ENCODE data around the gene PKD1. TPM values are rescaled to one million over a fixed set of nuclear protein-coding genes. Genes with fewer than 3 reads are reported as not detected.

The PKD1 gene
- total RNA-seq, 4 donors from 2014 or later = 207 to 542 (median 381) TPM

GRCh38 chr16:2082983-2083364 lies 52.7 kb downstream of the PKD1 start:
- TF ChIP-seq EP300 (IDR thresholded peaks at IDR 0.05) (no peak), POLR2A (IDR thresholded peaks at IDR 0.05) (no peak), CTCF (IDR thresholded peaks at IDR 0.05) (no peak)

GRCh38 chr16:2082171-2082982 lies 53.3 kb downstream of the PKD1 start:
- Histone ChIP-seq H3K4me1 (peaks cover 0 to 16% (median 0%) of the 10 kb centered on the region in 4 donors), H3K9me3 (no peaks in the 10 kb centered on the region), H3K4me3 (no peak overlapping the region), H3K36me3 (peaks cover 0 to 100% (median 0%) of the 10 kb centered on the region in 3 donors), H3K27ac (peak overlapping the region in 2 of 4 donors; percentile 7 to 64), H3K27me3 (no peaks in the 10 kb centered on the region)
- DNase-seq (ENCODE audit: low spot score in 2 of 2) = no peak
- TF ChIP-seq CTCF (IDR thresholded peaks at IDR 0.05) = no peak
- no peak for TF ChIP-seq POLR2A (IDR thresholded peaks at IDR 0.05)
- no peak for TF ChIP-seq EP300 (IDR thresholded peaks at IDR 0.05)
- WGBS, 2 donors = 78 to 84% methylated on average over 21 to 31 of the region's 32 CpGs

More at GRCh38 chr16:2082983-2083364, 52.7 kb downstream of the PKD1 start:
- WGBS, 2 donors = 75 to 83% methylated on average over 13 to 14 of the region's 16 CpGs
- Histone ChIP-seq H3K9me3 (no peaks in the 10 kb centered on the region), H3K4me3 (no peak overlapping the region), H3K27ac (peak overlapping the region in 1 of 4 donors; percentile 64), H3K27me3 (no peaks in the 10 kb centered on the region), H3K36me3 (peaks cover 0 to 100% (median 0%) of the 10 kb centered on the region in 3 donors), H3K4me1 (peaks cover 0 to 16% (median 0%) of the 10 kb centered on the region in 4 donors)
- DNase-seq (ENCODE audit: low spot score in 2 of 2) = no peak

DNA sequence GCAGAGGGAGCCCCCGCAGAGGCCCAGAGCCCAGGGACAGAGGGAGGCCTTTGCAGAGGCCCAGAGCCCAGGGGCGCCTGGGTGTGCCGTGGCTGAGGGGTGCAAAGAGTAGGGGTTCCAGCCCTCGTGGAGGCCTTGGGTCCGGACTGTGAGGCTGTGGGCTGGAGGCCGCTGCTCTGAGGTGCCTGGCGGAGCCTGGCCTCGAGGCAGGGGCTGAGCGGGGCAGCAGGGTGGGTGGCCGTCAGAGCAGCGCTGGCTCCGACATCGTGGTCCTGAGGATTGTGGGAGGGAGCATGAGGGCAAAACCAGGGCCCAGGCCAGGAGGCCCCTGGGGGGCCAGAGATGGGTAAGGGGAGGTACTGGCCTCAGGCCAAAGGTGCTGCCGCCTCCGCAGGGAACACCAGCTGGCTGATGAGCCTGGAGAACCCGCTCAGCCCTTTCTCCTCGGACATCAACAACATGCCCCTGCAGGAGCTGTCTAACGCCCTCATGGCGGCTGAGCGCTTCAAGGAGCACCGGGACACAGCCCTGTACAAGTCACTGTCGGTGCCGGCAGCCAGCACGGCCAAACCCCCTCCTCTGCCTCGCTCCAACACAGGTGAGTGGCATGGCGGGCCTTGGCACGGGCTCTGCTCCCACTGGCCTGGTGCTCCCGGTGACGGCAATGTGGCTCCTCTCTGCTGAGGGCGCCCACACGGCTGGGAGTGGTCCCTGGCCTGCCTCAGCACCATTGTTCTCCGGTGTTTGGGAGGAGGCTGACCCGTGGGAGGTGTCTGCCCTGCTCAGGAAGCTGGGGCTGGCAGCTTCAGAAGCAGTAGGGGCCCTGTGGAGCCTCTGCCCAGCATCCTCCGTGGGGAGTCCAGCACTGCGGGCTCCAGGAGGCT lies 54.3 kb downstream of the PKD1 start:
- Histone ChIP-seq H3K36me3 (peaks cover 0 to 100% (median 0%) of the 10 kb centered on the region in 3 donors), H3K9me3 (no peaks in the 10 kb centered on the region), H3K27me3 (no peaks in the 10 kb centered on the region), H3K4me1 (peaks cover 0 to 16% (median 0%) of the 10 kb centered on the region in 4 donors), H3K4me3 (no peak overlapping the region), H3K27ac (peak overlapping the region in 2 of 4 donors; percentile 7 to 64)
- TF ChIP-seq POLR2A (IDR thresholded peaks at IDR 0.05) = no peak
- no peak for TF ChIP-seq EP300 (IDR thresholded peaks at IDR 0.05)
- no peak for TF ChIP-seq CTCF (IDR thresholded peaks at IDR 0.05)
- 76 to 85% methylated on average over 25 to 33 of the region's 35 CpGs for WGBS, 2 donors
- no peak for DNase-seq (ENCODE audit: low spot score in 2 of 2)

GRCh38 chr16:2079991-2080390 lies 55.7 kb downstream of the PKD1 start:
- peaks cover 0 to 100% (median 9%) of the 10 kb centered on the region in 3 donors for H3K36me3 ChIP-seq

More at GRCh38 chr16:2079991-2080390, 55.7 kb downstream of the PKD1 start:
- Histone ChIP-seq H3K27me3 (no peaks in the 10 kb centered on the region), H3K4me3 (no peak overlapping the region), H3K27ac (no peak overlapping the region), H3K9me3 (no peaks in the 10 kb centered on the region), H3K4me1 (peaks cover 0 to 8% (median 0%) of the 10 kb centered on the region in 4 donors)
- DNase-seq (ENCODE audit: low spot score in 2 of 2) = no peak
- WGBS, 2 donors = 91 to 94% methylated on average over 12 to 16 of the region's 16 CpGs
- TF ChIP-seq POLR2A (IDR thresholded peaks at IDR 0.05) = no peak
- no peak for TF ChIP-seq EP300 (IDR thresholded peaks at IDR 0.05)
- TF ChIP-seq CTCF (IDR thresholded peaks at IDR 0.05) = no peak
